GM12878 (cell line): ENCODE measurements around the gene FITM1. TPM values are rescaled to one million over a fixed set of nuclear protein-coding genes. Genes with fewer than 3 reads are reported as not detected.

Experiments used
- ATAC-seq: fragments of 200-7000 bp; cut with Tn5 transposase; 3 replicates; pipeline ENCODE4 v1.9.1; 2020; ENCODE audit warnings: mild to moderate bottlenecking, moderate library complexity
- BruUV-seq: library from RNA; stranded (reverse); fragments of 400-500 nt; replicated peaks from 2 replicates; lab custom pipeline; 2021; lab: Mats Ljungman, UMichigan
- CTCF ChIA-PET: fragments of 300-600 bp; sonication (Branson Sonifier 250); formaldehyde crosslinking; extraction: SDS; loops from one replicate; lab custom pipeline; 2021; ENCODE audit warnings: inconsistent platforms; lab: Yijun Ruan, JAX
- POLR2A ChIA-PET: fragments of 350-600 bp; formaldehyde crosslinking; extraction: SDS; loops from one replicate; lab custom pipeline; 2021; ENCODE audit warnings: inconsistent platforms; lab: Charles Lee
- RAD21 ChIA-PET: fragments of 300-600 bp; sonication (Branson Sonifier 250); formaldehyde crosslinking; loops from one replicate; lab custom pipeline; 2023; ENCODE audit warnings: antibody characterized with exemption; ENCODE audit not compliant: unreplicated experiment; lab: Charles Lee
- SMC1A ChIA-PET: fragments of 300-600 bp; sonication (Branson Sonifier 250); formaldehyde crosslinking; loops from one replicate; lab custom pipeline; 2023; ENCODE audit not compliant: unreplicated experiment, uncharacterized antibody; lab: Charles Lee
- DNase-seq: peaks from one replicate; pipeline ENCODE4 v3.0.0-alpha.2; 2011; ENCODE audit warnings: low read depth, low spot score
- FAIRE-seq: peaks from 3 replicates; lab custom pipeline; 2011; peaks lifted over from hg19 to GRCh38; lab: Jason Lieb, UNC
- H2AFZ ChIP-seq: 2 replicates; pipeline ENCODE4 v1.6.0; 2011; ENCODE audit warnings: low read depth, low read length, control low read depth; ENCODE audit not compliant: control insufficient read depth
- H3K27ac ChIP-seq: 2 replicates; pipeline ENCODE4 v1.5.1; 2011; ENCODE audit warnings: control low read depth; ENCODE audit not compliant: control insufficient read depth, insufficient read depth
- H3K27me3 ChIP-seq, 2 experiments: replicated peaks in 1 of 2; 2 replicates each; pipeline versions ENCODE4 v1.6.0 to v1.6.1; 2011; ENCODE audit warnings: low read length in 1 of 2; ENCODE audit not compliant: control insufficient read depth in 2 of 2, insufficient read depth in 2 of 2
- H3K36me3 ChIP-seq, 2 experiments: 2 replicates each; pipeline ENCODE4 v1.5.1; 2011; ENCODE audit warnings: low read length in 1 of 2; ENCODE audit not compliant: control insufficient read depth in 2 of 2, insufficient read depth in 2 of 2
- H3K4me1 ChIP-seq: 2 replicates; pipeline ENCODE4 v1.6.1; 2011; ENCODE audit warnings: mild to moderate bottlenecking, low read length, moderate library complexity, mixed read lengths; ENCODE audit not compliant: control insufficient read depth, insufficient read depth
- H3K4me2 ChIP-seq: 2 replicates; pipeline ENCODE4 v1.6.0; 2011; ENCODE audit warnings: control low read depth; ENCODE audit not compliant: control insufficient read depth, insufficient read depth
- H3K4me3 ChIP-seq: fragments of 200-600 bp; sonication (generic); 2 replicates; pipeline ENCODE4 v1.5.1; 2016
- H3K79me2 ChIP-seq: 2 replicates; pipeline ENCODE4 v1.6.0; 2011; ENCODE audit warnings: low read length; ENCODE audit not compliant: control insufficient read depth, insufficient read depth
- H3K9ac ChIP-seq: 2 replicates; pipeline ENCODE4 v1.8.0; 2011; ENCODE audit warnings: low read length, control low read depth, mixed read lengths; ENCODE audit not compliant: control insufficient read depth, insufficient read depth
- H3K9me3 ChIP-seq: replicated peaks from 3 replicates; pipeline ENCODE4 v1.5.1; 2011; ENCODE audit warnings: mild to moderate bottlenecking, low read length; ENCODE audit not compliant: control insufficient read depth, insufficient read depth
- H4K20me1 ChIP-seq: 2 replicates; pipeline ENCODE4 v1.6.0; 2011; ENCODE audit not compliant: control insufficient read depth, insufficient read depth
- BCL11A ChIP-seq: IDR thresholded peaks from 2 replicates; pipeline ENCODE4 v1.6.1; 2011; ENCODE audit warnings: low read depth, low read length
- CHD1 ChIP-seq: IDR thresholded peaks from 2 replicates; pipeline ENCODE4 v1.6.1; 2012; ENCODE audit warnings: low read depth, low read length, improper control_type of control experiment
- FOS ChIP-seq: IDR thresholded peaks from 3 replicates; pipeline ENCODE4 v1.6.1; 2011; ENCODE audit warnings: borderline replicate concordance; ENCODE audit not compliant: insufficient read length; ENCODE audit errors: extremely low read depth
- JUNB ChIP-seq: IDR thresholded peaks from 2 replicates; pipeline ENCODE4 v1.6.1; 2016; ENCODE audit warnings: antibody characterized with exemption, mild to moderate bottlenecking
- MLLT1 ChIP-seq: fragments of 450-650 bp; IDR thresholded peaks from 2 replicates; pipeline ENCODE4 v1.6.1; 2016; ENCODE audit warnings: mild to moderate bottlenecking
- MYB ChIP-seq: fragments of 150-350 bp; IDR thresholded peaks from 2 replicates; pipeline ENCODE4 v1.6.1; 2014; ENCODE audit warnings: mild to moderate bottlenecking, low read depth, low read length, borderline replicate concordance
- NR2C2 ChIP-seq: IDR thresholded peaks from 2 replicates; pipeline ENCODE4 v1.6.1; 2011; ENCODE audit warnings: borderline replicate concordance, low read depth; ENCODE audit not compliant: control insufficient read depth, insufficient read length
- POLR2A ChIP-seq: IDR thresholded peaks from 2 replicates; pipeline ENCODE4 v1.6.1; 2011; ENCODE audit warnings: low read depth, mild to moderate bottlenecking, low read length
- POLR2AphosphoS2 ChIP-seq: IDR thresholded peaks from 2 replicates; pipeline ENCODE4 v1.6.1; 2011; ENCODE audit warnings: low read depth, mild to moderate bottlenecking, low read length, improper control_type of control experiment, moderate library complexity
- POLR2AphosphoS5 ChIP-seq: IDR thresholded peaks from 2 replicates; pipeline ENCODE4 v1.6.1; 2011; ENCODE audit warnings: mild to moderate bottlenecking, low read length, inconsistent platforms
- RB1 ChIP-seq: fragments of 450-650 bp; formaldehyde crosslinking; IDR thresholded peaks from 2 replicates; pipeline ENCODE4 v1.6.1; 2017; ENCODE audit warnings: mild to moderate bottlenecking, borderline replicate concordance
- ZNF207 ChIP-seq: fragments of 450-650 bp; IDR thresholded peaks from 2 replicates; pipeline ENCODE4 v1.6.1; 2014; ENCODE audit warnings: antibody characterized with exemption, mild to moderate bottlenecking, borderline replicate concordance
- ZNF24 ChIP-seq: fragments of 450-650 bp; IDR thresholded peaks from 2 replicates; pipeline ENCODE4 v1.6.1; 2017; ENCODE audit warnings: antibody characterized with exemption, mild to moderate bottlenecking
- WGBS: methylation state at CpG from one replicate; pipeline ENCODE4 v1.1.6; 2016; ENCODE audit warnings: low lambda C conversion rate; ENCODE audit not compliant: insufficient replicate concordance, insufficient coverage; ENCODE audit errors: missing lambda C conversion rate; 5-methylcytosine and 5-hydroxymethylcytosine counted together
- in situ Hi-C: fragments of 300-500 bp; cut with MboI; formaldehyde crosslinking; loops from 9 replicates; pipeline ENCODE4 v1.14.3; 2018; ENCODE audit warnings: mixed read lengths
- intact Hi-C: fragments of 100-400 bp; cut with micrococcal nuclease; formaldehyde crosslinking; loops from one replicate; pipeline ENCODE4 v1.14.2; 2022; ENCODE audit not compliant: unreplicated experiment
- polyA plus RNA-seq, 11 experiments: library from polyadenylated mRNA; depleted of rRNA in 4 of 11; unstranded in 6 of 11; stranded (reverse) in 5 of 11; fragments of >200 nt; fragmentation: Nextera tagmentation in 4 of 11; fragmentation: Illumina TruSeq in 1 of 11; extraction: Ambion mirVana in 4 of 11; extraction: Trizol in 1 of 11; gene quantifications; 1 replicate in 1 of 11; 2 replicates in 10 of 11; pipeline versions ENCODE4 v1.2.1 to v1.2.3, GENCODE V29; 2011 to 2016; ENCODE audit warnings: inconsistent platforms in 2 of 11, missing spikeins in 2 of 11, low read depth in 1 of 11
- total RNA-seq, 4 experiments: library from RNA; depleted of rRNA in 3 of 4; stranded (reverse); fragments of >200 nt in 3 of 4; fragmentation: Illumina TruSeq in 1 of 4; extraction: Trizol in 1 of 4; gene quantifications; 2 replicates each; pipeline versions ENCODE4 v1.2.1 to v1.2.3, GENCODE V29; 2013 to 2021

Gene FITM1
- total and polyA plus RNA-seq, 10 of the 15 experiments (the other 5 are each of a cell fraction or from before 2014, with no cell fraction given) = 0.11 to 1.9 (median 0.45) TPM; not detected in 2

GRCh38 chr14:24172871-24173281 is 42.4 kb downstream of the FITM1 start:
- ChIA-PET SMC1A (interaction anchor here (1.0 kb wide), 1 partner anchor 11 kb away, joined by 3 read pairs; the partner anchor contains the start of gene IRF9), CTCF (interaction anchor here (0.7 to 1.5 kb wide), 4 partner anchors 12 to 98 kb away, joined by 3 to 4 read pairs (median 3); partner anchors contain the start of genes IRF9 and MDP1), POLR2A (interaction anchor here (0.6 to 2.8 kb wide), 4 partner anchors 12 to 56 kb away, joined by 3 to 11 read pairs (median 8); partner anchors contain the start of genes IPO4, IRF9 and RNF31), RAD21 (no interaction called here)
- Histone ChIP-seq H3K79me2 (peaks cover 6% of the 10 kb centered on the region), H4K20me1 (no peaks in the 10 kb centered on the region), H3K27ac (no peak overlapping the region; the same call in 1 of the 2 replicates), H3K36me3 (peaks cover 4 to 6% of the 10 kb centered on the region in 2 experiments; a peak in 3 of 4 replicates), H3K4me1 (no peaks in the 10 kb centered on the region), H3K9ac (peak overlapping the region; percentile 69; the same call in 1 of the 2 replicates), H3K4me3 (peak overlapping the region; percentile 62), H3K27me3 (no peaks in the 10 kb centered on the region), H2AFZ (no peak overlapping the region), H3K9me3 (no peaks in the 10 kb centered on the region), H3K4me2 (peak overlapping the region; percentile 68)
- no peak for DNase-seq
- 87% methylated on average over 20 of the region's 20 CpGs for WGBS
- no peak for ATAC-seq
- TF ChIP-seq POLR2AphosphoS5 = peak; percentile 55
- no peak for TF ChIP-seq BCL11A
- TF ChIP-seq MLLT1 = peak; percentile 91
- peak; percentile 42 for TF ChIP-seq POLR2A
- in situ Hi-C loops = no loop called here
- intact Hi-C loops = no loop called here
- no peak for FAIRE-seq
- no TSS peak for BruUV-seq

GRCh38 chr14:24176599-24176998 is 46.1 kb downstream of the FITM1 start:
- intact Hi-C loops (no loop called here), in situ Hi-C loops (no loop called here)
- no TSS peak for BruUV-seq
- ChIA-PET RAD21 (no interaction called here), SMC1A (interaction anchor here (1.0 kb wide), 1 partner anchor 15 kb away, joined by 3 read pairs; the partner anchor contains the start of gene IRF9), POLR2A (interaction anchor here (1.3 kb wide), 1 partner anchor 16 kb away, joined by 4 read pairs; the partner anchor contains the start of gene IRF9), CTCF (no interaction called here)
- Histone ChIP-seq H3K4me3 (no peak overlapping the region), H3K27me3 (no peaks in the 10 kb centered on the region), H3K36me3 (peaks cover 11 to 27% of the 10 kb centered on the region in 2 experiments; a peak in 3 of 4 replicates), H3K27ac (no peak overlapping the region), H3K79me2 (peaks cover 6% of the 10 kb centered on the region), H2AFZ (no peak overlapping the region), H3K4me1 (no peaks in the 10 kb centered on the region), H3K9me3 (no peaks in the 10 kb centered on the region), H3K9ac (no peak overlapping the region), H3K4me2 (no peak overlapping the region), H4K20me1 (no peaks in the 10 kb centered on the region)
- no peak for DNase-seq
- WGBS = 88% methylated on average over 5 of the region's 5 CpGs
- no peak for FAIRE-seq
- ATAC-seq = no peak
- TF ChIP-seq POLR2AphosphoS2 (no peak), ZNF207 (no peak), RB1 (no peak), JUNB (no peak), NR2C2 (no peak), CHD1 (no peak), ZNF24 (no peak), MYB (no peak), FOS (no peak)
